Natural killer cell (primary cell): ENCODE data around the gene PCSK5. TPM values are rescaled to one million over a fixed set of nuclear protein-coding genes. Genes with fewer than 3 reads are reported as not detected.

Experiments
- ATAC-seq, 3 donors: fragments of 150-1000 bp in 2 of 3; fragments of 200-7000 bp in 1 of 3; cut with Tn5 transposase; 1 replicate in 1 of 3; 2 replicates in 2 of 3; pipeline ENCODE4 v1.10.0; 2021; ENCODE audit warnings: mild to moderate bottlenecking in 2 of 3, moderate library complexity in 2 of 3
- DNase-seq, 2 donors: peaks; one replicate each; pipeline versions ENCODE4 v3.0.0 to v3.0.0-alpha.2; 2013 to 2021; ENCODE audit warnings: mixed read lengths in 1 of 2
- H3K27ac ChIP-seq: one replicate; pipeline ENCODE4 v1.5.1; 2013; ENCODE audit warnings: mild to moderate bottlenecking, low read length
- H3K27me3 ChIP-seq: one replicate; pipeline ENCODE4 v1.6.1; 2013; ENCODE audit warnings: low read length; ENCODE audit not compliant: control insufficient read depth, insufficient read depth
- H3K36me3 ChIP-seq: one replicate; pipeline ENCODE4 v1.6.1; 2013; ENCODE audit warnings: low read length; ENCODE audit not compliant: control insufficient read depth, insufficient read depth
- H3K4me1 ChIP-seq: one replicate; pipeline ENCODE4 v1.6.1; 2013; ENCODE audit warnings: low read length; ENCODE audit not compliant: control insufficient read depth, insufficient read depth
- H3K4me3 ChIP-seq: one replicate; pipeline ENCODE4 v1.5.1; 2013; ENCODE audit warnings: low read length
- H3K9me3 ChIP-seq: one replicate; pipeline ENCODE4 v1.6.1; 2013; ENCODE audit warnings: low read length; ENCODE audit not compliant: control insufficient read depth, insufficient read depth
- H3K27ac Mint-ChIP-seq, 2 donors: one replicate each; pipeline ENCODE4 v1.8.0; 2022; ENCODE audit warnings: mild to moderate bottlenecking in 2 of 2, mixed read lengths in 2 of 2, moderate library complexity in 1 of 2
- H3K27me3 Mint-ChIP-seq, 2 donors: one replicate each; pipeline ENCODE4 v1.8.0; 2022; ENCODE audit warnings: low read depth in 2 of 2, mixed read lengths in 2 of 2
- H3K36me3 Mint-ChIP-seq: one replicate; pipeline ENCODE4 v1.8.0; 2022; ENCODE audit warnings: mixed read lengths
- H3K4me1 Mint-ChIP-seq, 2 donors: one replicate each; pipeline ENCODE4 v1.8.0; 2022; ENCODE audit warnings: mixed read lengths in 2 of 2
- H3K4me3 Mint-ChIP-seq: one replicate; pipeline ENCODE4 v1.8.0; 2022; ENCODE audit warnings: mild to moderate bottlenecking, moderate library complexity, mixed read lengths
- H3K9me3 Mint-ChIP-seq, 2 donors: one replicate each; pipeline ENCODE4 v1.8.0; 2022; ENCODE audit warnings: mixed read lengths in 2 of 2
- WGBS: methylation state at CpG from one replicate; pipeline ENCODE4 v1.1.7; 2013; ENCODE audit warnings: missing lambda C conversion rate; ENCODE audit not compliant: insufficient coverage; 5-methylcytosine and 5-hydroxymethylcytosine counted together
- intact Hi-C: fragments of 100-400 bp; cut with micrococcal nuclease; formaldehyde crosslinking; loops from one replicate; pipeline ENCODE4 v1.14.2; 2022
- total RNA-seq, 4 donors: library from RNA; stranded (reverse); fragments of 120-200 nt in 1 of 4; gene quantifications; one replicate each; pipeline versions ENCODE4 v1.2.3 to v1.2.4, GENCODE V29; 2013 to 2022
- TF ChIP-seq, protein P1 (sequence below): fragments of 200-600 bp; IDR thresholded peaks from one replicate; pipeline ENCODE4 v1.8.0; 2022; ENCODE audit warnings: antibody characterized with exemption

The PCSK5 gene
- total RNA-seq, 3 donors from 2014 or later (not counting 1 experiment from before 2014, with no cell fraction given) = 2.4 to 13.2 (median 5.7) TPM

- Mint-ChIP-seq H3K4me1 (peaks cover 0 to 5% of the 10 kb centered on the region in 2 donors), H3K27me3 (no peaks in the 10 kb centered on the region), H3K27ac (no peak overlapping the region), H3K4me3 (no peak overlapping the region), H3K9me3 (no peaks in the 10 kb centered on the region), H3K36me3 (no peaks in the 10 kb centered on the region)
- TF ChIP-seq, protein P1, sequence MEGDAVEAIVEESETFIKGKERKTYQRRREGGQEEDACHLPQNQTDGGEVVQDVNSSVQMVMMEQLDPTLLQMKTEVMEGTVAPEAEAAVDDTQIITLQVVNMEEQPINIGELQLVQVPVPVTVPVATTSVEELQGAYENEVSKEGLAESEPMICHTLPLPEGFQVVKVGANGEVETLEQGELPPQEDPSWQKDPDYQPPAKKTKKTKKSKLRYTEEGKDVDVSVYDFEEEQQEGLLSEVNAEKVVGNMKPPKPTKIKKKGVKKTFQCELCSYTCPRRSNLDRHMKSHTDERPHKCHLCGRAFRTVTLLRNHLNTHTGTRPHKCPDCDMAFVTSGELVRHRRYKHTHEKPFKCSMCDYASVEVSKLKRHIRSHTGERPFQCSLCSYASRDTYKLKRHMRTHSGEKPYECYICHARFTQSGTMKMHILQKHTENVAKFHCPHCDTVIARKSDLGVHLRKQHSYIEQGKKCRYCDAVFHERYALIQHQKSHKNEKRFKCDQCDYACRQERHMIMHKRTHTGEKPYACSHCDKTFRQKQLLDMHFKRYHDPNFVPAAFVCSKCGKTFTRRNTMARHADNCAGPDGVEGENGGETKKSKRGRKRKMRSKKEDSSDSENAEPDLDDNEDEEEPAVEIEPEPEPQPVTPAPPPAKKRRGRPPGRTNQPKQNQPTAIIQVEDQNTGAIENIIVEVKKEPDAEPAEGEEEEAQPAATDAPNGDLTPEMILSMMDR = no peak
- DNase-seq (no peak), ATAC-seq (no peak)
- Histone ChIP-seq H3K36me3 (no peaks in the 10 kb centered on the region), H3K27ac (no peak overlapping the region), H3K9me3 (no peaks in the 10 kb centered on the region), H3K4me3 (no peak overlapping the region), H3K4me1 (no peaks in the 10 kb centered on the region), H3K27me3 (no peaks in the 10 kb centered on the region)
- intact Hi-C loops = no loop called here
- 83% methylated on average over 1 of the region's 2 CpGs for WGBS
Measured at GRCh38 chr9:75975071-75975470, 84.6 kb downstream of the PCSK5 start.

DNA sequence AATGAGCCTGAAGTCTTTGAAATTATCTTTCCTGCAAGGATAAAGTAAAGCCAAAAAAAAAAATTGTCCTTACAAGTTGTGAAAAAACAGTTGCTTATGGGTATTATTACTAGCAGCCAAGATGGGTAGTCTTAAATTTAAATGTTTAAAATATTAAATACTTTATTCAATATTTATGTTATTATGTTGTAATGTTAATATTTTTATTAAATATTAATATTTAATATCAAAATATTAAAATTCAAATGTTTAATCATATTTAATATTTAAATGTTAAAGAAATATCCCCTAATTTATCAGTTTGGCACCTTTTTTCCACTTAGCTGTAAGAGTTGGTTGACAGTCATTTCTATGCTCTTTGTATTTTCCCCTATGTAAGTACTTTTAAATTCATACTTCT is 86.1 kb downstream of the PCSK5 start:
- DNase-seq (no peak), ATAC-seq (no peak)
- H3K36me3 Mint-ChIP-seq = no peaks in the 10 kb centered on the region
- H3K27ac ChIP-seq = no peak overlapping the region
- H3K9me3 ChIP-seq = no peaks in the 10 kb centered on the region
- H3K4me1 ChIP-seq = no peaks in the 10 kb centered on the region
- no peaks in the 10 kb centered on the region for H3K36me3 ChIP-seq
- no peaks in the 10 kb centered on the region for H3K9me3 Mint-ChIP-seq
- H3K27me3 Mint-ChIP-seq = no peaks in the 10 kb centered on the region
- intact Hi-C loops = no loop called here
- H3K27ac Mint-ChIP-seq = no peak overlapping the region
- peaks cover 0 to 5% of the 10 kb centered on the region in 2 donors for H3K4me1 Mint-ChIP-seq
- no peaks in the 10 kb centered on the region for H3K27me3 ChIP-seq
- no peak overlapping the region for H3K4me3 ChIP-seq
- TF ChIP-seq, protein P1 = no peak
- no peak overlapping the region for H3K4me3 Mint-ChIP-seq

DNA sequence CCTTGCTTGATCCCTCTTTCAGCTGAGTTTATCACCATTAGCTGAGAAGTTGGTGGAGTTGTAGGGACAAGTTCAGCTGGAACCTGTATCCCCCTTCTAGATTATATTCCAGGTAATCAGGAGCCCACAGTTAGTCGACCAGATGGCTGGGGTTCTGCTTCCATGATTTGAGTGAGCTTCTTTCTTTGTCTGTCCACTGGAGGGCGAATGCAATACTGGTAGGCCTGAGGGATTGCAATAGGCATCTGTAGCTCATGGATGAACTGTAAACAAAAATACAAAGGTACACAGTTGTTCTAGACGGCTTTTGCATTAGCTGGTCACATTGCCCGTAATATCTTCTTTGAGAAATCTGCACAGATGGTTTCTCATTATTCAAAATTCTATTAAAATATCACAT is 88.9 kb downstream of the PCSK5 start:
- Histone ChIP-seq H3K27ac (no peak overlapping the region), H3K4me1 (no peaks in the 10 kb centered on the region), H3K36me3 (no peaks in the 10 kb centered on the region), H3K4me3 (no peak overlapping the region), H3K27me3 (no peaks in the 10 kb centered on the region), H3K9me3 (no peaks in the 10 kb centered on the region)
- 93% methylated on average over 4 of the region's 4 CpGs for WGBS
- TF ChIP-seq, protein P1 = no peak
- Mint-ChIP-seq H3K4me3 (no peak overlapping the region), H3K27ac (no peak overlapping the region), H3K27me3 (no peaks in the 10 kb centered on the region), H3K4me1 (peaks cover 0 to 5% of the 10 kb centered on the region in 2 donors), H3K36me3 (no peaks in the 10 kb centered on the region), H3K9me3 (no peaks in the 10 kb centered on the region)
- ATAC-seq = no peak
- no peak for DNase-seq
- intact Hi-C loops = no loop called here

DNA sequence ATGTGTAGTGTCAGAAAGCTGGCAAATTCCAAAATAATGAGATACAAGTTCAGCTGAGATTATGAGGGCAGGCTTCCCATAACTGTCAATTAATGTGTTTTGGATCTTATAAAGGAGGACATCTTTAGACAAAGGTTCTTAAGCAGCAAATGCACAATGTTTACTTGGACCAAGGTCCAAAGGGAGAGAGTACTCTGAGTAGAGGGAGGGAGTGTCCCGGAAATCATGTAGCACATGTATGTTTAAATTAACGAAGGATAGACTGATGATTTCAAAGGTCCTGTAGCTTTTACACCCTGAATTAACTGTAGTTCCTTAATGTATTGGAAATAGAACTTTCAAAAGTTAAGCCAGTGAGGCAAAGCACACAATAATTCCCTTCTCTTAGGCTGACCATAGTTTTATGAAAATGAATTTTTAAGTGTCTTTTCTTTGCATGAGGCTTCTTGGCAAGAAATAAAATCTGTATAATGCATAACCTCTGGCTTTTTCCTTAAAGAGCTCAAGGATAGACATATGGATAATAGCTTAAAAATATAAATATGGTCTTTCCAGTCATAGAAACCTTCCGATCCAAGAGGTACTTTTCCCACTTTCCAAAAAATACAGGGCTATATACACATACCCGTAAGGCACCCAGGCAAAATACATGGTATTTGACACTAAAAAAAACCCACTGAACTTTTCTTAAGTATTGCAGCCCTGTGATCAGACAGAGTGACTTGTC is 93.0 kb downstream of the PCSK5 start:
- no peaks in the 10 kb centered on the region for H3K9me3 Mint-ChIP-seq
- Histone ChIP-seq H3K4me1 (no peaks in the 10 kb centered on the region), H3K36me3 (no peaks in the 10 kb centered on the region), H3K4me3 (no peak overlapping the region), H3K27me3 (no peaks in the 10 kb centered on the region), H3K9me3 (no peaks in the 10 kb centered on the region), H3K27ac (no peak overlapping the region)
- TF ChIP-seq, protein P1 = no peak
- WGBS = 94% methylated on average over 4 of the region's 4 CpGs
- H3K4me3 Mint-ChIP-seq = no peak overlapping the region
- ATAC-seq = no peak
- H3K27me3 Mint-ChIP-seq = no peaks in the 10 kb centered on the region
- H3K27ac Mint-ChIP-seq = no peak overlapping the region
- no peaks in the 10 kb centered on the region for H3K4me1 Mint-ChIP-seq
- DNase-seq = no peak
- intact Hi-C loops = no loop called here
- H3K36me3 Mint-ChIP-seq = no peaks in the 10 kb centered on the region
